IPS DF 4.7 (cell line): Measurements from ENCODE around the gene FAM50B.

Experiments used
- DNase-seq: peaks from one replicate; pipeline ENCODE4 v3.0.0-alpha.2; 2013; ENCODE audit warnings: low spot score; ENCODE audit errors: extremely low read depth

The FAM50B gene, protein sequence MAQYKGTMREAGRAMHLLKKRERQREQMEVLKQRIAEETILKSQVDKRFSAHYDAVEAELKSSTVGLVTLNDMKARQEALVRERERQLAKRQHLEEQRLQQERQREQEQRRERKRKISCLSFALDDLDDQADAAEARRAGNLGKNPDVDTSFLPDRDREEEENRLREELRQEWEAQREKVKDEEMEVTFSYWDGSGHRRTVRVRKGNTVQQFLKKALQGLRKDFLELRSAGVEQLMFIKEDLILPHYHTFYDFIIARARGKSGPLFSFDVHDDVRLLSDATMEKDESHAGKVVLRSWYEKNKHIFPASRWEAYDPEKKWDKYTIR

DNA sequence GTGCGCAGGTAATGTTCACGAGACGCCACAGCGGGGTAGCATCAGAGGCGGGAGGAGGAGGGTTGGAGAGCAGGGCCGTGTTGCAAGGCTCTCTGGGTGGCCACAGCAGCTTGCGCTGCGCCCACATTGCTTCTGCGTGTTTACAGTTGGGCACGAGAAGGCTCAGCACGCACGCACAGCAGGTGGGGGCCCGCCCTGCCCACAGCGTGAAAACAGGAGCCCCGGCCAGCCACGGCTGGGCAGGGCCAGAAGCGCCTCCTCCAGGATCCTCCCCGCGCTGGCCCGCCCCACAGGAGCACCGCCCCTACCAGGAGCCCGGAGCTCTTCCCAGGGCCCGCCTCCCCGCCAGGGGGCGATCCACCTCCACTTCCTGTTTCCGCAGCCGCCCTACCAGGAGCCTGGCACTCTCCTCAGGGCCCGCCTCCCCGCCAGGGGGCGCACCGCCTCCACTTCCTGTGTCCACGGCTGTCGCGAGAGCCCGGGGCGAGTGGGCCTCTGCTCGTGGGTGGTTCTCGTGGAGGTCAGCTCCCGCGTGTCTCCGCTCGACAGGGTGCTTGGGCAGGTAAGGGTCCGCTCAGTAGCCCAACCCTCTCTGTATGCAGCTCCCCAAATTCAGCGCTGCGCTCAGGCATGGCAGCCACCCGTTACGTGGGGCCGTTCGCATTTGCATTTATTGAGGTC is at the start of gene FAM50B:
Gene FAM50B, plus strand, starts transcription at position 449 of the 681 bp plus-strand sequence. CDS start 439 bp downstream, outside the sequence.
- DNase-seq = no peak

DNA sequence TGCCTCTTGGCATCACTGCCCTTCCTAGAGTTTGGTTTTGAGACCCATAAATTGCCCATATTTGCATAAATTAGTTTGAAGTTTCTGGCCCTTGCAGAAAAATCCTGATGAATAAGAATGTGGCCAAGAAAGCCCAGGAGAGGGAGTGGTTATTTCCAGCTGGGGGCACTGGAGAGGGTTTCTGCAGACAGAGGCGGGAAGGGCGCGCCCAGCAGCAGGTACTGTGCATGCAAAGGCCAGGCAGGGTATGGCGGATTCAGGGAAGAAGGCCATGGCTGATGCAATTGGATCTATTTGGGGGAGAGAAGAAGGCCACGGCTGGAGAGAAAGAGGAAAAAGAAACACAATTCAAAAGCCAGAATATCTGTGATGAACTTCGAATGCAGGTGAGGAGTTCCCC is 49.5 kb upstream of the FAM50B start:
- DNase-seq = no peak

DNA sequence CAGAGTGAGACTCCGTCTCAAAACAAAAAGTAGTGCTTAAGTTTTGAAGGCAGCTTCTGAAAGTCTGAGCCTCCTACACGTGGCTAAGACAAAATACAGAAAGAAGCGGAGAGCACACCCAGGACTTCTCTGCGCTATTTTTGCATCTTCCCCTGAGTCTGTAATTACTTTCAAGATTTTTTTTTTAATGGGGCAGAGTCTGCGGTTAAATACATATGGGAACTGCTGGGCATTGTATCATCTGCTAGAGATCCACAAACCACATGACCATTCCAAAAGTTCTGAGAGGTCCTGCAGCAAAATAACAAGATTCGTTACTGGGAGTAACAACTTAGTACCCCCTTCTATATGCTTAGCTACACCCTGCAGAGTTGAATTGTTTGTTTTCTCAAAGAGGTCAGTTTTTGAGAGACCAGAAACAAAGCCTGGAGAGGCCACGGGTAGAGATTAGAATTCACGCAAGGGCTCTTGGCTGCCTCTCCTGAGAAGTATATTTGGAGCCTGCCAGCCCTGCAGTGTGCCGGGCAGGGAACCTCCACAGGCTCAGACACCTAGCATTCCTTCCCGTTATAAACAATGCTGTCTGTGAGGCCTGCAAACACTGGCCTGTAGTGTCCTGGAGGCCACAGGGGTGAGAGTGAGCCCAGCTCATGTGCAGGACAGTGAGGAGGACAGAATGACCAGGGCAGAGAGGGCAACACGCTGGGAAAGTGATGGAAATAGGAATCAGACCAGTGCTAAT is 48.2 kb upstream of the FAM50B start:
- DNase-seq = no peak

DNA sequence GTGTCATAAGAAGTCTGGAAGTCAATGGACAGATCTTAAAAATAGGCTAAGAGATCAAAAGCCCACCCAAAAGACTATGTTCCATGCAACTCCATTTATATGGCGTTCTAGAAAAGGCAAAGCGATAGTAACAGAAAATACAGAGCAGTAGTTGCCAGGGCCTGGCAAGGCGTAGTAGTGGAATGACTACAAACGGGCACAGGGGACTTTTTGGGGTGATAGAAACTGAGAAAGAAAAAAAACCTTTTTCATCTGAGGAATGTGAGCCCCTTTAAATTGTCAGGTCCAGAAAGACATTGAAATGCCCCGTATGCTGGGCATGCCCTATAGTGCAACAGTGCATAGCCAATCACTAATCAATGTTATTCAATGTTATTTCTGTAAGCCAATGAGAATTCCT is 47.2 kb upstream of the FAM50B start:
- DNase-seq = no peak

DNA sequence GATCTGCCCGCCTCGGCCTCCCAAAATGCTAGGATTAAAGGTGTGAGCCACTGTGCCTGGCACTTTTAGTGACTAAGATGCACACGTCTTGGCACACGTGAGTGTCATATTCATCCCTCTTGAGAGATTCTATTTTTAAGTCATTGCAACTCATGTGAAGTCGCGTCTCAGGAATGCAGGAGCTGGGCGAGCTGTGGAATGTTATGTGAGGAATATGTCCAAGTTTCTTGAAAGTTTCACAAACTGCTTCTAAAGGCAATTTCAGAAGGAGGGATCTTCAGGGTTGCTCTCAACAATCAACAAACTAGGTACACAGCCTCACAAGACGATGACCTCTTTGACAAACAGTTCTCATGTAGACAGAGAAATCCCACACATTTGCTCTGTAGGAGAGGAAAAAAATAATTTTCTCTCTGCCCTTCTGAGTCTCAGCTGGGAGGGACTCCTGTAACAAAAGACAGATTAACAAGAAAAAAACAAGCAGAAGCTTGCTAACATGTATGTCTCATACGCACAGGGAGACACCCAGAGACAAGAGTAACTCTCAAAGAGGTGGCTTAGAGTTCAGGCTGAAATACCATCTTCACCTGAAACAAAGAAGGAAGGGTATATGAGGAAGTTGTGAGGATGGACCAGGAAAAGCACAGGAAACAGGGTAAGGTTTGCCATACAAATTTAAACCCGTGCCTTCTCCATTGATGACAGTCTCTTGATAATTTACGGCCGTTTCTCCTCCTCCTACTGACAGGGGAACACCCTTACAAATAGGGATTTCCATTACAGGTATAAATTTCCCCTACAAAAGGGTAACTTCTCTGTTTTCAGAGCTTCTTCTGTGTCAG is 45.3 kb upstream of the FAM50B start:
- DNase-seq = no peak

DNA sequence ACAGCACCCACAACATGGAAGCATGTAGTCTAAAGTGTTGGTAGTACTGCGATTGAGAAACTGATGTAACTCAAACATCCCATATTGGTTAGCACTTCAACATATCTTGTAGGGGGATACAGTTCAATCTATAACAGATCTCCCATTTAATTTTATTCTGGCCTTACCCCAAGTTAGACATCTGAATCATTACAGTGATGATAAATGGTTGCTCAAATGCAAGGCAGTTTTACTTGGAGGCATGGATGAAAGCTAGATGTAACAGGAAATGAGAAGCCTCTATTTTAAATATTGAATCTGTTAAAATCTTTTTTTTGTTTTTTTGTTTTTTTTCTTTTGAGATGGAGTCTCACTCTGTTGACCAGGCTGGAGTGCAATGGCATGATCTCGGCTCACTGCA is 44.2 kb upstream of the FAM50B start:
- DNase-seq = no peak

DNA sequence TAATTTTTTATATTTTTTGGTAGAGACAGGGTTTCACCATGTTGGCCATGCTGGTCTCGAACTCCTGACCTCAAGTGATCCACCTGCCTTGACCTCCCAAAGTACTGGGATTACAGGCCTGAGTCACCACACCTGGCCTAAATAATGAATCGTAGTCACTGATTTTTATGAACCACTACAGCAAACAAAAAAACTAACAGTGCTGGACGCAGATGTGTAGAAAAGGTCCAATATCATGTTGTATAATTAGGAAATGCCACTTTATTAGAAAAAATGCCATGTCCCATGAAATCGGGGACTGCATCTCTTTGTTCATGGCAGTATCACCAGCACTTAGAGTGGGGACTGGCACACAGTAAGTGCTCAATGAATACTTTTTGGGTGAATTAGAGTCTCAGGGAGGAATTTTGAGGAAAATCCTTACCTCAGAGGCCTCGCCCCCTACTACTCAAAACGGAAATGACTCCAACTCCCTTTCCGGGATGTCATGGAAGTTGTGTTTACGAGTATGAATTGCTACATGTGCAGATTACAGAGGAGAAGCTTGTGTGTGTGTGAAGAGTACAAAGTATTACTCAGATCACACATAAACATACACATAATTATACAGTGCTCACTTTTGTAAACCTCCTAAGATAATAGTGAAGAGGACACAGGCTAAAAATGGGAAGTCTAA is 43.6 kb upstream of the FAM50B start:
- no peak for DNase-seq

DNA sequence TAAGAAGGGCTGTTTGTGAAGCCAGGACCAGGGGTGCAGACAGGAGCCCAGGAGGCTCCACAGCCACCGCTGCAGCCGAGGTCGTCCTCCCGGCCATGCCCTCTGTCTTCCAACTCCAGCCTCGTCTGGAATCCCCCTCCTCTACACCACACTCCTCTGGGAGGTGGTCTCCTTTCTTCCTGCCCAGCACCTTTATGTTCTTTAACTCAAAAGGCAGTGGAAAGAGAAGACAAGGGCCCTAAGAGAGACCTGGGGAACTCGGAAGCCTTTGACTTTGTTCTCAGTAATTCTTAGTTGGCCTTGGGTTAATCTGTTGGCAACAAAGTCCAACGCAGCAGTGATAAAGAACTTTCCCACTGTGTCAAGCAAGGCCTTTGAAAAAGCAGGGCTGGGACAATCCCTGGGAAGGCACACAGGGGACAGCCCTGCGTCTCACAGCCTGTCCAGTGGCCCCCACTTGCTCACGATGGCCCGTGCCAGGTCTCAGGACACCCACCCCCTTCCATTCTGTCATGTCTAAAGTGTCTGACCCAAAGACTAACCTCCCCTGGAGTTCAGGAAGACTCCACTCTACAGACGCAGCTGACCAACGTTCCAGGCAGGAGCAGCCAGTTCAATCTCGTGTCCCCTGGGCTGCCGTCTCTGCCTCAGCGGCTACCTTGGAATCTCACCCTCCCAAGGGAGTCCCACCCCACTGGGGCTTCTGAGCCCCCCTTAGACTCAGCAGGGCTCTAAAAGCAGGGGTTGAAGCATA is 42.8 kb upstream of the FAM50B start:
- DNase-seq = no peak

DNA sequence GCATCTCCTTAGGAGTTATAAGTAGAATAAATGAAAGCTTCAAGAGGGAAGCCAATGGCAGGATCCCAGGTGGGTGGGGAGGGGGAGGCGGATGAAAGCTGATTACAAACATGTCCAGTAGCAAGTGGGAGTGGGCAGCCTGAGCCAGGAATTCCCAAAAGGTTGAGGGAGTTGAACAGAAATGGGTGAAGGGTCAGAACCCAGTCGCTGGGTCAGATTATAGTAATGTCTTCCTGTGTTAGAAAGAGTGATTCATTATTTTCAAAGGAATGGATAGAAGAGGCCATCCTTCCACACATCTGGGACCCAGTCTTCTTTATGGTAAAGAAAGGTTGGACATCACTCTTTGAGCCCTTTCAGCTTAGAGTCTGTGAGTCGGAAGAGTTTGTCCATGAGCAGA is 41.0 kb upstream of the FAM50B start:
- DNase-seq = no peak

DNA sequence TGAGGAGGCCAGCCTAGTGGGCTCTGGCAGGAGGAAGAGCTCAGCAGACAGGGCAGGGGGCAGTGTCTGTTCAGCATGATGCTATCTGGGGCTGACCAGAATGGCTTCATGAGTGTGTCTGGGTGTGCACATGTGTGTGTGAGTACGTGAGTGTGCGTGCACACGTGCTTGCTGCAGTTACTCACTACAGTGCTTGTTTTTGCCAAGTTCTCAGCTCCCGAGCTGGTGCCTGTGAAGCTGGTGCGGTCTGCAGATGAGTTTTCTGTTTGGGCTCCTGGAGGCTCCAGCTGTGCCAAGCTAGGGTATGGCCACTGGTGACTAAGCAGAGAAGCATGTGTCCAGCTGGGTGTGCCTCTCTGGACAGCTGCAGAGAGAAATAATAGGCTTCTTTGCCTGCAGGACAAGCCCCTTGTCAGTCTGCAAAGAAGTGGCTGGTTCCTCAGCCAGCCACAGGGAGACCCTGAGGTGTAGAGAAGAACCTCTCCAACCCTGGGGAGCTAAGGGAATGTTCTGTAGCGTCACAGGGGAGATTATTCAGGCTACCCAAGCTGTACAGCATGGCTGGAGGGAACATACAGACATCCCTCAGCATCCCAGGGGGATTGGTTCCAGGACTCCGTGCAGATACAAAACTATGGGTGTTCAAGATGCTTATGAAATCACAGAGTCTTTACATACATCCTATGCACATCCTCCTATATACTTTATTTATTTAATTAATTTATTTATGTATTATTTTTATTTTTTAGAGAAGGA is 40.2 kb upstream of the FAM50B start:
- DNase-seq = no peak

DNA sequence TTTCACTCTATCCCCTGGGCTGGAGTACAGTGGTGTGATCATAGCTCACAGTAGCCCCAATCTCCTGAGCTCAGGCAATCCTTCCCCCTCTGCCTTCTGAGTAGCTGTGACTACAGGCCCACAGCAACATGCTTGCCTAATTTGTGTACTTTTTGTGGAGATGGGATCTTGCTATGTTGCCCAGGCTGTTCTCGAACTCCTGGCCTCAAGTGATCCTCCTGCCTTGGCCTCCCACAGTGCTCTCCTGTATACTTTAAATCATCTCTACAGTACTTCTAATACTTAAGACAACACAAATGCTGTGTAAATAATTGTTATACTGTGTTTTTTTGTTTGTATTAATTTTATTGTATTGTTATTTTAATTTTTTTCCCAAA is 39.7 kb upstream of the FAM50B start:
- DNase-seq = no peak

DNA sequence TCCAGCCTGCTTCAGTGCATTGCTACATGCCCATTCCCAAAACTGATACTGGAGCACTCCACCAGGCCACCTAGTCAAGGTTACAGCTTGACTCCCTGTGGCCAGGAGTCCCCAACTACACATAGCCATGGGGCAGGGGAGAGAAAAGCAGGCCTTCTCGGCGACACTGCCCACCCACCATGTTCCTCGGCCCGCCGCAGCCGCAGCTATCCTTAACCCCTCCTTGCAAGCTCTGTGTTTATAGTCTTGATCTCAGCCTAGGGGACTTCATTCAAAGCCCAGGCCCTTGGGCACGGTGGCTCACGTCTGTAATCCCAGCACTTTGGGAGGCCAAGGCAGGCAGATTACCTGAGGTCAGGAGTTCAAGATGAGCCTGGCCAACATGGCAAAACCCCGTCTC is 39.2 kb upstream of the FAM50B start:
- DNase-seq = no peak

DNA sequence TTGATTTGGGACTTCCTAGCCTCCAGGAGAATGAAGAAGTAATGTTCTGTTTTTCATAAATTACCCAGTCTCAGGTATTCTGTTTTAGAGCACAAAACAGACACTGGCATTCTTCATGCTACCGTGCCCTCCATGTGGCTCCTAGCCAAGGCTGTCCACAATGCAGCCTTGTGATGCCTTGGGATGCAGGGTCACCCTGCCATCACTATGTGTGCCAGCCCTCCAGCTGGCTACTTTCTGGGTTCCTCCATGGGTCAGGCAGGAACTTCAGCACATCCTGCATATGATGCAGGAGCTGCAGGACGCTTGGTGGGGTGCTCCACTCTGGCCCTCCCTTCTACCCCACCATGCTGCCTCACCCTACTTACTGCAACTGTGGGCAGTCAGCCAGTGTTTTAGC is 38.0 kb upstream of the FAM50B start:
- DNase-seq = no peak

DNA sequence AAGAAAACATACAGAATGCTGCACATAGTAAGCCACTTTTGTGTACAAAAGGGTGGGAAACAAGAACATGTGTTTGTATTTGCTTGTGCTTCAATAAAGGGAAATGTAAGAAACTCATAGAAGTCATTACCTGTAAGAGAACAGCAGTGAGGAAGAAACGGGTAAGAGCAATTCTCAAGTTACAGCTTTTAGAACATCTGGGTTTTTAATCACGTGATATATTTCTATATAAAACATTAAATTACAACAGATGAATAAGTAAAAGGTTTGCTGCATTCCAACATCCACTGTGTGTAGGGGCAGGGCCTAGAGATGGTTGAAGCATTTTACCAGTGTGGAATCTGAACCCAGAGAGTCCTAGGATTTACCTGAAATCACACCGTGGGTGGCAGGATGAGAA is 36.6 kb upstream of the FAM50B start:
- DNase-seq = no peak

DNA sequence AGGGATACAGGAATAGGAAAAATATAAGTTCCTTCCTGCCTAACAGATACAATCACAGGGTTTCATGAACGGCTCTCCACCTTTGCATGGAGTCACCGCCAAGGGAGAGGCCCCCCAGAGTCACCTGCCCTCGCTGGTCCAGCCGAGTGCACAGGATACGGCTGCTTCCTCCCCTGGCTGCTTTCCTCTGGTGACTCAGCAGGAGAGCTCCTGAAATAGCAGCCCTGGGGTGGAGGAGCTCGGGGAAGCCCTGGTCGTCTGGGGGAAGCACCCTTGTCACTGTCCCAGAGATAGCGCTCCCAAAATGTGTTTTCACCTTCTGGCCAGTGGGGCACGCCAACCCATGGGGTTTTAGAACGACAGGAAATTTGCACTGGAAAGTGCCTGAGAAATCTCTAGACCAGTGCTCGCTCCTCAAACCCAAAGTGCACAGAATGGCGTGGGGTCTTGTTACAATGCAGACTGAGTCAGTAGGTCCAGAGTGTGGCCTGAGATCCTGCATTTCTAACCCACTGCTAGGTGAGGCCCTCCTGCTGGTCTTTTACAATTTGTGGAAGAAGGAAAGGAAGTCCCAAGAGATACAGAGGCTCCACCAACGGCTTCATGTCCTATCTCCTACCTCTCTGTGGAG is 35.9 kb upstream of the FAM50B start:
- no peak for DNase-seq

DNA sequence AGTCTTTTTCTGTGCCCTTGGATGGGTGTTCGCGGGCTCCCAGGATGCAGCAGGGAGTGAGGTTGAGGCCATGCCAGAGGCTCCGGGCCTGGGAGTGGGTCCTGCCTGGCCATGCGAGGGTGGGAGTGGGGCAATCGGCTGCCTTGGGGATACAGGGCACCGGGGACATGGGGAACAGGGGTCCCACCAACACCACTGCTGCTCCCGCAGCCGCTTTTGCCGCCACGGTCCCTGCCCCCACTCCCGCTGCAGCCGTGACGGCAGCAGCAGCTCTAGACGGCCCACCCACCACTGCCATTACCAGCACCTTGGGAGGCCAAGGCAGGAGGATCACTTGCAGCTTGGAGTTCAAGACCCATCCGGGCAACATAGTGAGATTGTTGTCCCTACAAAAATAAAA is 35.3 kb upstream of the FAM50B start:
- DNase-seq = no peak

DNA sequence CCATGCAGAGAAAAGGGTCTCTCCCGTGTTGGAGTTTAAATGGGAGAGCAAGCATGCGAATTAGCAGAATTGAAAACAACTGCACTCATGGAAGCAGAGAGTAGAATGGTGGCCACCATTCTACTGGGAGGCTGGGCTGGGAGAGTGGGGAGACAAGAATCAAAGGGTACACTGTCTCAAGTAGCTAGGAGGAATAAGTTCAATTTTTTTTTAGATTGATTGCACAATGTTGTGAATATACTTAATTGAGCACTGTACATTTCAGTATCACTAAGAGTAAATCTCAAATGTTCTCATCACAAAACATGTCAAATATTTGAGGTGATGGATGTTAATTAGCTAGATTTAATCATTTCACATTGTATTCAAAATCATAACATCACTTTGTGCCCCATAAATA is 34.6 kb upstream of the FAM50B start:
- no peak for DNase-seq

DNA sequence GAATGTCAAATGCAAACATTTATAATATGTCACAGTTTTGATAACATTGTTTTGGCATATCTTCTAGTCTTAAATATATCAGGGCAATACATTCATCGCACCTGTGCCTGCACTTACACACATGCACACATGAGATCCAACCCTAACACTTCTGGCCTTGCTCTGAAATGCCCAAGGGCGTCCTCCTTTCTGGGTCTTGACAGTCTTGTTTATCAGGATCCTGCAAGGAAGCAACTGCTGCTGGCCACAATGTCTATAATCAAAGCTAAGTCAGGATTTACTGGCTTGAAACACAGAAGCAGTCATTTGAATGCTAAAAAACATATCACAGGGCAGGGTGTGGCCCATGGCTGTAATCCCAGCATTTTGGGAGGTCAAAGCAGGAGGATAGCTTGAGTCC is 32.9 kb upstream of the FAM50B start:
- no peak for DNase-seq
